ENCODE data around the gene MAEA.
A peak's percentile ranks its signal among the peaks of the same experiment; 100 is the strongest.

The MAEA gene

DNA sequence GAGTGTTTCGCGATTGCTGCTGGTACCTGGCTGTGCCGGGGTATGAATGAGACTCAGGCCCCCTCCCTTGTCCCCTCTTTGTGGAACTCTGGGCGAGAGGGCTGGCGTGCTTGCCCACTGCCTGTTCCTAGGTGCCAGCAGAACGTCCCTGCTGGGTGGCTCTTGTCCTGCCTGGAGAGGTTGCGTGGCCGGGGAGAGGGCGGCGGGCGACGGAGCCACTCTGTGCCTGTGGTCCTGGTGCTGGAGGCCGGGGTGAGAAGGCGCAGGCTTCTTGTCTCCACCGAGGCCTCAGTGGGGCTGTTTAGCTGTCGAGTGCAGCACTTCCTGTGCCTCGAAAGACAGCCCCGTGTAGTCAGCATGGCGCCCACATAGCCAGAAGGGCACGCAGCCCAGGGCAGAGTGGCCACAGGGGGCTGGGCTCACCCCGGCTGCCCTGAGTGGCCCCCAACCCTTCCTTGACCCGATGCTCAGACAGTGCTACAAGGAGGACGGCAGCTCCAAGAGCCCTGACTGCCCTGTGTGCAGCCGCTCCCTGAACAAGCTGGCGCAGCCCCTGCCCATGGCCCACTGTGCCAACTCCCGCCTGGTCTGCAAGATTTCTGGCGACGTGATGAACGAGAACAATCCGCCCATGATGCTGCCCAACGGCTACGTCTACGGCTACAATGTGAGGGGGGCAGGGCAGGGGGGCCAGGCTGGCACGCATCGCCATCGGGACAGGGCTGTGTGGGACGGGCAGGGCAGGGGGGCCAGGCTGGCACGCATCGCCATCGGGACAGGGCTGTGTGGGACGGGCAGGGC lies 48.5 kb downstream of the MAEA start:
- no peak for DNase-seq

- DNase-seq, result no peak
Measured at GRCh38 chr4:1338752-1339414, 49.2 kb downstream of the MAEA start.

DNA sequence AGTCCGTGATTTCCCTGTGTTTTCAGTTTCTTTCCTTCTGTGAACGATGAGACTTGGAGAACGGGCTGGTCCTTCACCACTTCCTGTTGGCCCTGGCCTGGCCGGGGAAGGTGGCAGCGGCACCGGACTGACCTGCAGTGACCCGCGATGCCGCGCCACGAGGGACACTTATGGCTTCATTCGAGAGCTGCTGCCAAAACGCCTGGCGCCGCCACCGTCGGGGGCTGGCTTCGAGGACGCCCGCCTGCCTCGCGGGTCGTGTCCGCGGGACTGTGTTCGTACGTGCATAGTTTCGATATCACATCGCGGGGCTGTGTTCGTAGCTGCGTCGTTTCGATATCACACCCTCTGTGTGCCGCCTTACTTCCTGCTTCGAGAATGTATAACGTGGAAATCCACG lies 49.8 kb downstream of the MAEA start:
- no peak for DNase-seq

DNA sequence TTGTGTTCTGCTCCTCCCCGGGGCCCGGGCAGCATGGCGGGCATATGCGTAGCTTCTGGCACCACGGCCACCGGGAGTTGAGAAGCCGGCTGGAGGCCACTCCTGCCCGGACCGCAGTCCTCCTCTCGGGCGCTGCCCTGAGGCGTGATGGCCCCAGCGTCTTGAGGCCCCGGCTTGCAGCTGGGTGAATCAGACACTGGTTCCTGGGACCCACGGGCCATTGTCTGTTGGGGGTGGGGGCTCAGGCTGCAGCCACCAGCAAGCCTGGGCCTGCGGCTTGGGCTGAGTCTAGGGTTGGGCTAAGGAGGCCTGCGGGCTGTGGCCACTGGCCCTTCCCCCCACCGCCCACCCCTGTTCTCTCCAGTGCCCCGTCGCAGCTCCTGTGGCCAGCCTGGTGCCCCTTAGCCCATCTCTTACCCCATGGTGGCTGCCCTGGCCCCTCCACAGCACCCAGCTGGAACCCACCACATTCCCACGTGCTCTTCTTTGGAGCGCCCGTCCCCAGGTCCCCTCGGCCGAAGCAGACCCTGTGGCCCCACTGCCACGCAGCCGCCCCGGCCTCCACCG lies 50.6 kb downstream of the MAEA start:
- DNase-seq, result no peak

GRCh38 chr4:1340861-1341260 lies 51.2 kb downstream of the MAEA start:
- no peak for DNase-seq

DNA sequence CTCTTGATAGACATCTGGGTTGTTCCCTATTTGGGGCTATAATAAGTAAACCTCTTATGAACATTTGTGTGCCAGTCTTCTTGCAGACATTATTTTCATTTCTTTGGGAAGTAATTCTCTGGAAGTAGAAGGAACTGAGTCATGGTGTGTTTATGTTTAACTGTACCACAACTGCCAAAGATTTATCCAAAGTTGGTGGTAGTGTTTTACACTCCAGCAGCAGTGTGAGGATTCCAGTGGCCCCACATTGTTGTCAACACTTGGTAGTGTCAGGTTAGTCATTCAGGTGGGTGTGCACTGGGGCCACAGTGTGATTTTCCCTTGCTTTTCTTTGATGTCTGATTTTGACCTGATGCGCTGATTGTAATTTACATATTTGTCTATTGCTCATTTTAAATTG lies 52.3 kb downstream of the MAEA start:
- no peak for DNase-seq

DNA sequence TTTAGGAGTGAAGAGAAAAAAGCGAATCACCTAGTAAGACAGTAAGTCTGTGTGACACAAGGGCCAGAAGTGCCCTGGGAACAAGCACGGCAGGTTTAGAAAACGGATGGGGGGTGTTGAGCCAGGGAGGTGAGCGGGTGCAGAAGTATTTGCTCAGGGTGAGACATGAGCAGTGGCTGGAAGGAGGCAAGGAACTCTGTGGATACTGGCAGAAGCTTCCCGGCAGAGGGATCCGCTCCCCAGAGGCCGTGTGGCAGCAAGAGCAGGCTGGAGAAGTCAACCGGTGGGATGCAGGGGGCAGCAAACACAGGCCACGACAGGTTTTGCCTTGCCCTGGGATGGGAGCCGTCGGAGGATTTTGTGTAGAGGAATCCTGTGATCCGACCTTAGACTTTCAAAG lies 55.0 kb downstream of the MAEA start:
- no peak for DNase-seq

GRCh38 chr4:1345903-1346780 lies 56.5 kb downstream of the MAEA start:
- peak; percentile 78 for DNase-seq

DNA sequence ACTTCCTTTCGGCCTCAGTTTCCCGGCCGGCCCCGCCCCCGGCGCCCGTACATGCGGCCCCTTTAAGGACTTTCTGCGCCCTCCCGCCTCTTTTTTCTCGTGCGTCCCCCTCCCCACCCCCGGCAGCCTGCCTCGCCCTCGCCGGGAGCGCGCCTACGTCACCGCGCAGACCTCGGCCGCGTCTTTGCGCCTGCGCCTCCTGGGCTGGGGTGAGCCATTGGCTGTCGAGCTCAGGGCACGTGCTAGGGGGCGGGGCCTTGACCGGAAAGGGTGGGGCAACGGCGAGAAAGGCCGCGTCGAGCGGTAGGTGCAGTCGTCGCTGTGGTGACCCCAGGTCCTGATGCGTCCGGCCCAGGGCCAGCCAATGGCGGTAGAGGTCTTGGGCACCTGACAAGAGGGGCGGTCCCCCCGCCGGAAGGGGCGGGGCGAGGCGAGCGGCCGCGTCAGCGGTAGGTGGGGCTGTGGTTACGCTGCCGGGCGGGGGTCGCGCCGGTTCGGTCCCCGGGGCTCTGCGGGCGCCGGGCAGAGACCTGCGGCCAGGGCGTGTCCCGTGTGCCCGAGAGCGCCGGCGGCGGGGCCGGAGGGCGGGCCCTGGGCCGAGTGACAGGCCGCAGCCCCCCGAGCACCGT lies 57.2 kb downstream of the MAEA start, which contains the start of gene UVSSA:
TSS of gene UVSSA (plus strand) at position 428 of the 629 bp plus-strand sequence. CDS start 884 bp downstream, outside the sequence.
- peak; percentile 100 for DNase-seq

DNA sequence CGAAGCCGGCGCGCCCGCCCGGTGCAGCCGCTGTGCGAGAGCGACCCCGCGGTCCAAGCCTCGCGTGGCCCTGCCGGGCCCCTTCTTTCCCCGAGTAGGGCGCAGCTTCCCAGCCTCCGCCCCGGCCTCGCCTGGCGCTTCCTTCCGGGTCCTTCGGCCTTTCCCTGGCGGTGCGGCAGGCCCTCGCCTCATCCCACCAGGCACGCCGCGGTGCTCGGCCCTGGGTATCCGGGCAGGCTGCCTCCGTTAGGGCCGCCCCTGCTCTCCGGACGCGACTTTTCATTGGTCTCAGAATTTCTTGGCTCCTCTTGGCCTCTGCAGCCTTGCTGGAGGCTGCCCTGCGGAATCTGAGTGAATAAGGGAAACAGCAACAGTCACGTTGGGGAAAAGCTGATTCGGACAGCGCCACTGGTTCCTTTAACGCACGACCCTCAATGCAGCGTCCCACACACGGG lies 57.7 kb downstream of the MAEA start:
- DNase-seq, result peak; percentile 91

- DNase-seq, result no peak
Measured at GRCh38 chr4:1348014-1348513, 58.4 kb downstream of the MAEA start.

GRCh38 chr4:1348746-1349145 lies 59.1 kb downstream of the MAEA start:
- DNase-seq, result no peak

DNA sequence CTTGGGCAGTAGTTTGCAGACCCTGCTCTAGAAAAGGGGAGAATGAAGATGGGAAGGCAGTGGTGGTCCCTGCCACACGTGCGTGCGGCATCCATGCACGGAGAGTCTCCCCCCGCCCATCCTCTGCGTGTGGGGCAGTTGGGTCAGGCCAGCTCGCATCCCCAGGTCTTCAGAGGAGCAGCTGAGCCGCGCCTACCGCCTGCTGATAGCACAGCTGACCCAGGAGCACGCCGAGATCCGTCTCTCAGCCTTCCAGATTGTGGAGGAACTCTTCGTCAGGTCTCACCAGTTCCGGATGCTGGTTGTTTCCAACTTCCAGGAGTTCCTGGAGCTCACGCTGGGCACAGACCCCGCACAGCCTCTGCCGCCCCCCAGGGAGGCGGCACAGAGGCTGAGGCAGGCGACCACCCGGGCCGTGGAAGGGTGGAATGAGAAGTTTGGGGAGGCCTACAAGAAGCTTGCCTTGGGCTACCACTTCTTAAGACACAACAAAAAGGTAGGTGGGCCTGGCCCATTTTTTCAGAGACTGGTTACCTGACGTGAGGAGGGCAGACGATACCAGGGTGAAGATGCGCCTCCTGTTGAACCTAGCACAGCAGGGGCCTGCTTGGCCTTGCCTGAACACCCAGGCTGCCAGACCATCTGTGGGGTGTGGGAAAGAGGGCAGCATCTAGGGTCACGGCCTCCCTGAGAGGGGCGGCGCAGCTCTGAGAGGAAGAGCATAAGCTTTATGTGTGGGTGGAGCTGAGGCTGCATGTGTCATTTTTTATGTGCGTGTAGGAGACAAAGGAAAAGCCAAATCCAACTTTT lies 59.9 kb downstream of the MAEA start:
- no peak for DNase-seq

DNA sequence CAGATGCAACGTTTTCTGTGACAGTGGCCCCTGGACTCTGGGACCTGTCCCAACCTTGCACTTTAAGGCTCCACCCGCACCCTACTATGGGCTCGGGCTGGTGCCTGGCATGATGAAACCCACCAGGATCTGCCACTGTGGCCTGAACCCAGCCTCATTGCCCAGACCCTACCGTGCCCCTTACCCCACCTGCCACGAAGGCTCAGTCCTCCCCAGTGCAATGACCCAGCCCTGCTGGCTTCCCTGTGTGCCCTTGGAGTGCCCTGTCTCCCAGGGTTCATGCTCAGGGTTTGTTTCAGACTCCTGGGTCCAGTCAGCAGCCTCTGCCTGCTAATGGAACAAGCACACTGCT lies 60.5 kb downstream of the MAEA start:
- no peak for DNase-seq

DNA sequence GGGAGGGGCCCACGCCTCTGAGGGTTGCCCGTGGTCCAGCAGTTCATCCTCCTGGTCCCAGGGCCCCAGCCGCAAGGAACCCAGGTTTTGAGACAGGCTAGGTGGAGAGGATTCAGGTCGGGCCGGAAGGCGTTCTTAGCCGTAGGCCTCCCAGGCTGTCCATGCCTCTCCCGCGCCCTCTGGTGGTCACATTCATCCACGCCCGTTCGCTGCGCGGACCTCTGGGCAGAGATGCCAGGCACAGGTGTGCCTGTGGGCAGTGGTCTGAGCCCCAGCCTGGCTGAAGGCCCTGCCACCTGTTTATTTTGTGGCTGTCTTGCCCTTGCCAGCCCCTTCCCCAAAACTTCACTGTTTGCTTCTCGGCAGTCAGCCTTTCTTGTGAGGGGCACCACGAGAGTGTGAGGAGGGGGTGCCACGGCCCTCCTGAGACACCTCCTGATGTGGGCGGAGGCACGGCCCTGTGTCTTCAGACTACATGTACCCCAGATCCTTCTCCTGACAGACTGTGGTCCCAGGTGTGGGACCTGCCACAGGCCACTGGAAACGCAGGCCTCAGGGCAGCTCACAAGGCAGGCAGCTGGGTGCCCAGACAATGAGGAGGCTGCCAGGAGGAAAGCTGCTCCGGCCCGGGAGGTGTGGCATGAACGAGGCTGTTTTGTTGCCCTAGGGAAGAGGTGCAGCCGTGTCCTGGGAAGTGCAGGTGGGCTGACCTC lies 62.3 kb downstream of the MAEA start:
- peak; percentile 81 for DNase-seq

DNA sequence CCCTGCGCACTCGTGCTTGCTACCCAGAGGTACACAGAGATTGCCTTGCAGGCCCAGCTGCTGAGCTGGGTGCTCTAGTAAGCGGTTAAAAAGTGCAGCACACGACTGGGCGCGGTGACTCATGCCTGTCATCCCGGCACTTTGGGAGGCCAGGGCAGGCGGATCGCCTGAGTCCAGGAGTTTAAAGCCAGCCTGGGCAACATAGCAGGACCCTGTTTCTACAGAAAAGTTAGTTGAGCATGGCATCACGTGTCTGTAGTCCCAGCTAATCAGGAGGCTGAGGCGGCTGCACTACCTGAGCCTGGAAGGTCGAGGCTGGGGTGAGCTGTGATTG lies 62.8 kb downstream of the MAEA start:
- no peak for DNase-seq

DNA sequence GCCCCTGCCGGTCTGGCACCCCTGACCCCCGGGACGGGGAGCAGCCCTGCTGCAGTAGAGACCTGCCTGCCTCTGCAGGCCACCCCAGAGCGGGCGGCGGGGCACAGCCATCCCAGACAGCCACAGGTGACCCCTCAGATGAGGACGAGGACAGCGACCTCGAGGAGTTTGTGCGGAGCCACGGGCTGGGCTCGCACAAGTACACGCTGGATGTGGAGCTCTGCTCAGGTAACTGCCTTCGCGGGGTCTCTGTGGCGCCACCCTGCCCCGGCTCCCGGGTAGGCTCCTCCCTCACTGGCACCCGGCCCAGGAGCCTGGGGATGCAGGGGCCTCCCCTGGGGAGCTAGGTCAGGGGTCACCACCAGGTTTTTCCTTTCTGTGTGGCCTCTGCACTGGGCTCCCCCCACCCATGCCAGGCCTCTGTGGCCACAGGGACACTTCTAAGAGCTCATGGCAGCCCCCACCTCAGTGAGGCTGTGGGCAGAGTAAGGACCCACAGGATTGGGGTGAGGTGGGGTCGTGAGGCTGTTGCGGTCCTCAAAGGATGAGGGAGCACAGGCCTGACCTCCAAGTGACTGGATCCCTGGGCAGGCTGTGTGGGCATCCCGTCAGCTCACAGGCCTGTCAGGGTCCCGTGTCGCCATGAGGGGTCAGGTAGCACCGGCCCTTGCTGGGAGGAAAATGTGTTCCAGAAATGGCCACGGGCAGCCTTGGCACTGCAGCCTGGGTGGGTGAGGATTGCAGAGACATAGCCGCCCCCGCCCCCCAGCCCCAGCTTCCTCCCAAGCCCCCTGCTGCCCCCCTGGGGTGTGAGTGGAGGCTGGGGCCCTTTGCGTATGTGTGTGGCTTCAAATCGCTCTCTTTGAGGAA lies 63.7 kb downstream of the MAEA start:
- no peak for DNase-seq

GRCh38 chr4:1354136-1354982 lies 64.7 kb downstream of the MAEA start:
- DNase-seq, result no peak

GRCh38 chr4:1354983-1355275 lies 65.2 kb downstream of the MAEA start:
- DNase-seq, result no peak

Data from right hindlimb (tissue), 1 donor.